Measurements from ENCODE around the gene STK10.

STK10 gene

DNA sequence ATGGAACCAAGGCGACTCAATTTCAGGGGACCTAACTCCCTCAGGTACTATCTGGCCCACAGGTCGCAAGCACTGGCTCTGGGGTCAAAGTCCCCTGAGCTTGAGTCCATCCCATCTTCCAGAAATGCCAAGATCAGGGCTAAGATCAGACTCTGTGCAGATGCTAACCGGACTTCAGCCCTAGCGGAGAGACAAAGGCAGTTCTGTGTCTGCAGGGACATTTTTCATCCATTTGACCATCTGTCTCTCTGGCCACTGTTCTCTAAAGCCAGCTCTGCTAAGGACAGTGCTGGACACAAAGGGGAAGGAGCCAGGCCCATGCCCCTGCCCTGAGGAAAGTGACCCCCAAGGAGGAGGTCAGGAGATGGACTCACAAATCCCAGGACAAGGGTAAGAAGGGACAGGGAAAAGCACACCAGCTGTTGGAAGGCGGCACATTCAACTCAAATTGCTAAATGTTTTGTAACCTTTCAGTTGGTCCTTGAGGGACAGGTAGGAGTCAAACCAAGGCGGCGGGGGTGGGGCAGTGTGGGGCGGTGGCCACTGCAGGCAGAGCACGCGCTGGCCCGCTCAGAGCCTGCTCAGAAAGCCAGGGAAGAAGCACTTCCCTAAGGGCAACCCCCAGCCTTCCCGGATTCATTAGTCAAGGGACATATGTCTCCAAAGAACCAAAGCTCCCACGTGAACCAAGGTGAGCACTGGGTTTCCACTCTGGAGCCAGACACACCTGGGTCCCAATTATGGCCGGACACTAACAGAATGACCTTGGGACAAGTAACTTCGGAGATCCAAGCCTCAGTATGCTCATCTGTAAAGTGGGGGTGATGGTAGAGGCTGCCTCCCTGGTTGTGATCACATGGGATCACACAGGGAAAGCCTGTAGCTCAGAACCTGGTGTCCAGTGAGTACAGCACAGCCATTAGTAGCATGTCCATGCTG is 42.8 kb downstream of the STK10 start:
- H3K27ac ChIP-seq, result no peak overlapping the region

DNA sequence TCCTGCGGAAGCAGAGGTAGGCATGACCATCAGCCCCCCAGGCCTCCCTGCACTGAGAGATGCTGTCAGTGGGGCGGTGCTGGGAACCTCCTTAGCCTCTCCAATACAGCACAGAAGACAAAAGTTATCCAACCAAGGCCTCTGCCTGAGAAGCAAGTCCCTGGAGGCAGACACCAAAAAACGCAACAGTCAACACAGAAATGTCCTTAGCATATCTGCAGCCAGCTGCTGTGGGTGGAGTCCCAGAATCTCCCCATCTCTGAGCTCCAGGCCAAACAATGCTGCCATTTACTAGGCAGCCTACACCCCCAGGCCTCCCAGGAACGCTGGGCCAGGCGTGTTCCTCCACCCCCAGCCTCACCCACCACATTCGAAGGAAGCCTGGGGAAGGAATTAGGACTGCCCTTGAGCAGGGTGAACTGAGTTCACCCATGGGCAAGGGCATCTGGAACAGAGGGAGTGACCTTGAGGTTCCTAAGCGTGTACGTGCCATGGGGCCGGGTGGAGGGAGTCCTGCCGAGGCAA is 43.7 kb downstream of the STK10 start:
- no peaks in the 10 kb centered on the region for H3K9me3 ChIP-seq (ENCODE audit: low read depth, low read length)
- no peak for DNase-seq (ENCODE audit: low read depth, low spot score)
- no peaks in the 10 kb centered on the region for H3K36me3 ChIP-seq (ENCODE audit: insufficient read depth, low read length)
- H3K9ac ChIP-seq (ENCODE audit: insufficient read length), result no peak overlapping the region
- H3K27ac ChIP-seq, result no peak overlapping the region
- no peak overlapping the region for H3K4me3 ChIP-seq
- no peak for TF ChIP-seq EZH2 (IDR thresholded peaks at IDR 0.05)
- TF ChIP-seq FOXP2 (optimal IDR thresholded peaks at IDR 0.05; ENCODE audit: control extremely low read depth, extremely low read length, insufficient read depth), result no peak
- TF ChIP-seq POLR2AphosphoS5 (IDR thresholded peaks at IDR 0.05; ENCODE audit: borderline replicate concordance, low read depth, low read length), result no peak

More for the DNA sequence above, 42.8 kb downstream of the STK10 start:
- no peak for TF ChIP-seq FOXP2 (optimal IDR thresholded peaks at IDR 0.05; ENCODE audit: control extremely low read depth, extremely low read length, insufficient read depth)
- no peak for TF ChIP-seq POLR2AphosphoS5 (IDR thresholded peaks at IDR 0.05; ENCODE audit: borderline replicate concordance, low read depth, low read length)
- TF ChIP-seq EZH2 (IDR thresholded peaks at IDR 0.05), result no peak
- DNase-seq (ENCODE audit: low read depth, low spot score), result no peak
- no peaks in the 10 kb centered on the region for H3K36me3 ChIP-seq (ENCODE audit: insufficient read depth, low read length)
- H3K9ac ChIP-seq (ENCODE audit: insufficient read length), result no peak overlapping the region
- no peaks in the 10 kb centered on the region for H3K9me3 ChIP-seq (ENCODE audit: low read depth, low read length)
- no peak overlapping the region for H3K4me3 ChIP-seq

DNA sequence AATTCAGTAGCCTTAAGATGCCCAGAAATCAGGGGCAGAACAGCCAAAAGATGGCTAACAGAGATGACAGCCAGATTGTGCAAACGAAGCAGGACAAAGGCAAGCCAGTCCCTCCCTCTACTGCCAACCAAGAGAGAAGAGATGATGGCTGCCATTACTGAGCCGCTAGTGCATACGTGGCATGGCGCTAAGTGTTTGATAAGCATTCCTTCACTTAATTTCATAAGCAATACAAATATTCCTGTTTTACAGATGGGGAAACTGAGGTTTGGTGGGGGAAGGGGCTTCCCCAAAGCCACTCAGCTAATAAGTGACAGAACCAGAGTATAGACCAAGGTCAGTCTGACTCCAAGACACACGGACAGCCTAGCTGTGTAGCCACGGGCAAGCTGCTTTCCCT is 44.1 kb downstream of the STK10 start:
- Histone ChIP-seq H3K9me3 (ENCODE audit: low read depth, low read length) (no peaks in the 10 kb centered on the region), H3K36me3 (ENCODE audit: insufficient read depth, low read length) (no peaks in the 10 kb centered on the region), H3K4me3 (no peak overlapping the region), H3K27ac (no peak overlapping the region), H3K9ac (ENCODE audit: insufficient read length) (no peak overlapping the region)
- DNase-seq (ENCODE audit: low read depth, low spot score), result no peak
- TF ChIP-seq FOXP2 (optimal IDR thresholded peaks at IDR 0.05; ENCODE audit: control extremely low read depth, extremely low read length, insufficient read depth) (no peak), EZH2 (IDR thresholded peaks at IDR 0.05) (no peak), POLR2AphosphoS5 (IDR thresholded peaks at IDR 0.05; ENCODE audit: borderline replicate concordance, low read depth, low read length) (no peak)

DNA sequence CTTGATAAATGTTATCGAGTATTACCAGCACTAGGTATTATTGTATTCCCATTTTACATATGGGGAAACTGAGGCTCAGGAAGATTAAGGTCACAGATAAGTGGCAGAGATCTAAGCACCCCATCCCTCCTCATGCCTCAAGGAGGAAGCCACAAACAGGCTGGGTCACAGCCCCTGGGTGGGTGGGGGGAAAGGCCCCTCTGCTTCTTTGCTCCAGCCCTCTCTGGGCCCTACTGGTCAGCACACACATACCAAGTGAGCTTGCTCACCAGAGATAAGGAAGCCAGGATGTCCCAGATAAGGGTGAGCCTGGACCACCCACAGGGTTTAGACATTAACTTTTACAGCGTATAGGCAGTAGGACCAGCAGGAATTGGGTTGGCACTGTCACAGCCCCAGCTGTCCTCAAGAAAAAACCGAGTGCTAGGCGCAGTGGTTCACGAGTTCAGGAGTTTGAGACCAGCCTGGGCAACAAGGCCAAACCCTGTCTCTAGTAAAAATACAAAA is 45.3 kb downstream of the STK10 start:
- H3K9me3 ChIP-seq (ENCODE audit: low read depth, low read length), result no peaks in the 10 kb centered on the region
- no peak overlapping the region for H3K27ac ChIP-seq
- H3K4me3 ChIP-seq, result no peak overlapping the region
- TF ChIP-seq FOXP2 (optimal IDR thresholded peaks at IDR 0.05; ENCODE audit: control extremely low read depth, extremely low read length, insufficient read depth) (no peak), POLR2AphosphoS5 (IDR thresholded peaks at IDR 0.05; ENCODE audit: borderline replicate concordance, low read depth, low read length) (no peak), EZH2 (IDR thresholded peaks at IDR 0.05) (no peak)
- no peak overlapping the region for H3K9ac ChIP-seq (ENCODE audit: insufficient read length)
- H3K36me3 ChIP-seq (ENCODE audit: insufficient read depth, low read length), result no peaks in the 10 kb centered on the region
- DNase-seq (ENCODE audit: low read depth, low spot score), result no peak

DNA sequence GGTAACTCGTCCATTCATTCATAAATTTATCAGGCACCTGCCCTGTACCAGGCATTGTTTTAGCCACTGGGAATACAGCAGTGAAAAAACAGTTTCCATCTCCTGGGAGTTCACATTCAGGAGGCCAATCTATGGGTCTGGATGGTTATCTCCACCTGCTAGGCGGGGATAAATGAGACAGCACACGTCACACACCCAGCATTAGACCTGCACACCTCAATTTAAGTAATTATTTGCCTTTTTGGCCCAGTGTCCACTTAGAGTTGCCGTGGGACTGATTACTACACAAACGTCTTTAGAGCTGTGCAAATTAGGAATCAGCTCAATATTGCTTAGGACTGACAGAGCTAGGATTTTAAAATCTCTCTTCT is 46.1 kb downstream of the STK10 start:
- no peak for DNase-seq (ENCODE audit: low read depth, low spot score)
- TF ChIP-seq EZH2 (IDR thresholded peaks at IDR 0.05), result no peak
- TF ChIP-seq FOXP2 (optimal IDR thresholded peaks at IDR 0.05; ENCODE audit: control extremely low read depth, extremely low read length, insufficient read depth), result no peak
- TF ChIP-seq POLR2AphosphoS5 (IDR thresholded peaks at IDR 0.05; ENCODE audit: borderline replicate concordance, low read depth, low read length), result no peak
- Histone ChIP-seq H3K9me3 (ENCODE audit: low read depth, low read length) (no peaks in the 10 kb centered on the region), H3K36me3 (ENCODE audit: insufficient read depth, low read length) (no peaks in the 10 kb centered on the region), H3K9ac (ENCODE audit: insufficient read length) (no peak overlapping the region), H3K4me3 (no peak overlapping the region), H3K27ac (no peak overlapping the region)

DNA sequence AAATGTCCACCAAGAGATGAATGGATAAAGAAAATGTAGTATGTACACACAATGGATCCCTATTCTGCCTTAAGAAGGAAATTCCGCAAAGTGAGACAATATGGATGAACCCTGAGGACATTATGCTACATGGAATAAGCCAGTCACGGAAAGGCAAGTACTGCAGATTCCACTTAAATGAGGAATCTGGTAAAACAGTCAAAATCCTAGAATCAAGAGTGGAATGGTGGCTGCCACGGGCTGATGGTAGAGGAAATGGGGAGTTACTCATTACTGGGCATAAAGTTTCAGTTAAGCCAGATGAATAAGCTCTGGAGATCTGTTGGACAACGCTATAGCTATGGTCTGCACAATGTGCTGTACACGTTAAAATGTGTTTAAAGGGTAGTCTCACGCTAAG is 47.2 kb downstream of the STK10 start:
- Histone ChIP-seq H3K36me3 (ENCODE audit: insufficient read depth, low read length) (no peaks in the 10 kb centered on the region), H3K4me3 (no peak overlapping the region), H3K9me3 (ENCODE audit: low read depth, low read length) (no peaks in the 10 kb centered on the region), H3K9ac (ENCODE audit: insufficient read length) (no peak overlapping the region), H3K27ac (no peak overlapping the region)
- DNase-seq (ENCODE audit: low read depth, low spot score), result no peak
- TF ChIP-seq FOXP2 (optimal IDR thresholded peaks at IDR 0.05; ENCODE audit: control extremely low read depth, extremely low read length, insufficient read depth) (no peak), EZH2 (IDR thresholded peaks at IDR 0.05) (no peak), POLR2AphosphoS5 (IDR thresholded peaks at IDR 0.05; ENCODE audit: borderline replicate concordance, low read depth, low read length) (no peak)

DNA sequence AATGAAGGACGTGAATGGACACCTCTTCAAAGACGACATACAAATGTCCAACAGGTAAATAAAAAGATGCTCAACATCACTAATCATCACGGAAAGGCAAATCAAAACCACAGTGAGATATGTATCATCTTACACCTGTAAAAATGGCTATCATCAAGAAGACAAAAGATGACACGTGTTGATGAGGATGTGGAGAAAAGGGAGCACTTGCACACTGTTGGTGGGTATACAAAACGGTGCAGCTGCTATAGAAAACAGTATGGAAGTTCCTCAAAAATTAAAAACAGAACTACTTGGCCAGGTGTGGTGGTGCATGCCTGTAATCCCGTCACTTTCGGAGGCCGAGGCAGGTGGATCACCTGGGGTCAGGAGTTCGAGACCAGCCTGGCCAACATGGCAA is 47.9 kb downstream of the STK10 start:
- Histone ChIP-seq H3K9me3 (ENCODE audit: low read depth, low read length) (no peaks in the 10 kb centered on the region), H3K36me3 (ENCODE audit: insufficient read depth, low read length) (no peaks in the 10 kb centered on the region), H3K9ac (ENCODE audit: insufficient read length) (no peak overlapping the region), H3K27ac (no peak overlapping the region), H3K4me3 (no peak overlapping the region)
- DNase-seq (ENCODE audit: low read depth, low spot score), result no peak
- TF ChIP-seq FOXP2 (optimal IDR thresholded peaks at IDR 0.05; ENCODE audit: control extremely low read depth, extremely low read length, insufficient read depth) (no peak), POLR2AphosphoS5 (IDR thresholded peaks at IDR 0.05; ENCODE audit: borderline replicate concordance, low read depth, low read length) (no peak), EZH2 (IDR thresholded peaks at IDR 0.05) (no peak)

DNA sequence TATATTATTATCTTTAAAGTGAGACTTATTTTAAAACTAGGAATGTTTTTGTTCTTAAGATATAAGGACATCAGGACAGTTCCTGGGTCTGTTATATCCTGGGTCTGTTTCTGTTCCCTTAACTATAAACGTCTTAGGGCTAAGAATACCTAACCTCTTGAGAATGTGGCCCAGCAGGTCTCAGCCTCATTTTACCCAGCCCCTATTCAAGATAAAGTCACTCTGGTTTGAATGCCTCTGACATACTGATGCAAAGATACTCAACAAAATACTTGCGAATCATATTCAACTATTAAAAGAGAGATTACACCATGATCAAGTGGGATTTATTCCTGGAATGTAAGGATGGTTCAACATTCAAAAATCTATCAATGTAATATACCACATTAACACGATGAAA is 51.0 kb downstream of the STK10 start:
- Histone ChIP-seq H3K36me3 (ENCODE audit: insufficient read depth, low read length) (no peaks in the 10 kb centered on the region), H3K9ac (ENCODE audit: insufficient read length) (no peak overlapping the region), H3K9me3 (ENCODE audit: low read depth, low read length) (no peaks in the 10 kb centered on the region), H3K27ac (no peak overlapping the region), H3K4me3 (no peak overlapping the region)
- no peak for TF ChIP-seq FOXP2 (optimal IDR thresholded peaks at IDR 0.05; ENCODE audit: control extremely low read depth, extremely low read length, insufficient read depth)
- TF ChIP-seq EZH2 (IDR thresholded peaks at IDR 0.05), result no peak
- TF ChIP-seq POLR2AphosphoS5 (IDR thresholded peaks at IDR 0.05; ENCODE audit: borderline replicate concordance, low read depth, low read length), result no peak
- no peak for DNase-seq (ENCODE audit: low read depth, low spot score)

Measured in SK-N-MC (cell line).